ENCODE measurements around the gene SEC11A. TPM values are rescaled to one million over a fixed set of nuclear protein-coding genes. Genes with fewer than 3 reads are reported as not detected.
A peak's percentile ranks its signal among the peaks of the same experiment; 100 is the strongest.

Gene SEC11A
- total RNA-seq, 1 experiment from 2014 or later, result 243 TPM

DNA sequence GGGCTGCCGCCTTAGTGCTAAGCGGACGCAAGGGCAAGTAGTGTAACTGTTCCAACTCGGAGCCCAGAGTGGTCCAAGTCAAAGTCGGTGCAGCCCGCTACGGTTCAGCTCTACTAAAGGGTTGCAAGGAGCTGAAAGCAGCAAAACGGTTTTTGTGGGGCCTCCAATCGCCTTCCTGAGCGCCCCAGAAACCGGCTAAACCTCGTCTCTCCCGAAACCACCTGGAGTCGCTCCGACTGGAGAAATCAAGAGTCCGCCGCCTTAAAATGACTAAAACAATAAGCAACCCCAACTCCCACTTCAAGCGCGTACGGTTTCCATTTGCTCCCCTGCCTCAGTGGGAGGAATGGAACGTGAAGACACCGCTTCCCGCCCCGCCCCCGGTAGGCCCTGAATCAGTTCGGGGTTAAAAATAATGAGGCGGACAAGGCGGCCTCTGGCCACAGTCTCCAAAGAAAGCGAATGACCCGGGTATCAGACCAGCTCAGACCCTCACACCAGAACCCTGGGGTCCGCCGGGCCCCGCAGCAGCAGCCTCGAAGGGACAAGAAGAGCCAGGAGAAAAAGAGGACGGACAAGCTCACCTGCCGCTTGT lies 401 bp downstream of the SEC11A start:
- no peak for TF ChIP-seq CTCF (IDR thresholded peaks at IDR 0.05; ENCODE audit: unreplicated experiment)
- peaks cover 63% of the 10 kb centered on the region for H3K36me3 Mint-ChIP-seq (ENCODE audit: insufficient read depth, unreplicated experiment)
- no peaks in the 10 kb centered on the region for H3K27me3 Mint-ChIP-seq (ENCODE audit: unreplicated experiment)
- peak overlapping the region; percentile 95 for H3K4me3 Mint-ChIP-seq (ENCODE audit: low read depth, unreplicated experiment)
- H3K9me3 Mint-ChIP-seq (ENCODE audit: low read depth, unreplicated experiment), result no peaks in the 10 kb centered on the region
- intact Hi-C loops (cut with micrococcal nuclease; ENCODE audit: unreplicated experiment), result loop anchor here (1.0 to 5.0 kb wide), 3 partner anchors 19 to 58 kb away; partner anchors contain the start of gene NMB
- peak overlapping the region; percentile 98 for H3K27ac Mint-ChIP-seq (ENCODE audit: unreplicated experiment)
- CTCF ChIA-PET, result interaction anchor here (0.7 to 4.5 kb wide), 8 partner anchors 11 to 116 kb away, joined by 3 to 45 read pairs (median 3); no protein-coding TSS in a partner anchor
- DNase-seq, result peak; percentile 33
- BruUV-seq (replicated peaks), result no TSS peak
- peaks cover 34% of the 10 kb centered on the region for H3K4me1 Mint-ChIP-seq (ENCODE audit: low read depth, unreplicated experiment)

- CTCF ChIA-PET, result interaction anchor here (4.5 kb wide), 1 partner anchor 20 kb away, joined by 45 read pairs; no protein-coding TSS in a partner anchor
- H3K9me3 Mint-ChIP-seq (ENCODE audit: low read depth, unreplicated experiment), result no peaks in the 10 kb centered on the region
- H3K4me1 Mint-ChIP-seq (ENCODE audit: low read depth, unreplicated experiment), result peaks cover 34% of the 10 kb centered on the region
- H3K36me3 Mint-ChIP-seq (ENCODE audit: insufficient read depth, unreplicated experiment), result peaks cover 69% of the 10 kb centered on the region
- no peaks in the 10 kb centered on the region for H3K27me3 Mint-ChIP-seq (ENCODE audit: unreplicated experiment)
- peak overlapping the region; percentile 98 for H3K27ac Mint-ChIP-seq (ENCODE audit: unreplicated experiment)
- TF ChIP-seq CTCF (IDR thresholded peaks at IDR 0.05; ENCODE audit: unreplicated experiment), result no peak
- no peak for DNase-seq
- H3K4me3 Mint-ChIP-seq (ENCODE audit: low read depth, unreplicated experiment), result peak overlapping the region; percentile 95
- TSS peak; percentile 42 for BruUV-seq (replicated peaks)
- intact Hi-C loops (cut with micrococcal nuclease; ENCODE audit: unreplicated experiment), result loop anchor here (5.0 kb wide), 1 partner anchor 58 kb away; the partner anchor contains the start of gene NMB
Measured at GRCh38 chr15:84714821-84715220, 1.1 kb downstream of the SEC11A start.

DNA sequence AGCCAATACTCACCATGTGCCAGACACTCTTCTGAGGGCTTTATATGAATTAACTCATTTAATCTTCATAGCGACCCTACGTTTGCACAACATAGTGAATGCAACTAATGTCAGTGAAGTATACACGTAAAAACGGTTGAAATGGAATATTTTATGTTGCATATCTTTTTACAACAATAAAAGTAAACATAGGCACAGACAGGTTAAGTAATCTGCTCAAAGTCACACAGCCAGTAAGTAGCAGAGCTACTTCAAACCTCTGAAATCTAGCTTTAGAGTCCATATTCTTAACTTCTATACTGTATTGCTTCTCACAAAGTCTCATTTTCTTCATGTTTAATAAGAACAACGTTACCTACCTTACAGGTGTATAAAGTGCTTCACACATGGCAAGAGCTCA lies 1.6 kb downstream of the SEC11A start:
- H3K27ac Mint-ChIP-seq (ENCODE audit: unreplicated experiment), result peak overlapping the region; percentile 98
- H3K27me3 Mint-ChIP-seq (ENCODE audit: unreplicated experiment), result no peaks in the 10 kb centered on the region
- peaks cover 34% of the 10 kb centered on the region for H3K4me1 Mint-ChIP-seq (ENCODE audit: low read depth, unreplicated experiment)
- no peak for TF ChIP-seq CTCF (IDR thresholded peaks at IDR 0.05; ENCODE audit: unreplicated experiment)
- peaks cover 74% of the 10 kb centered on the region for H3K36me3 Mint-ChIP-seq (ENCODE audit: insufficient read depth, unreplicated experiment)
- CTCF ChIA-PET, result interaction anchor here (0.7 to 4.5 kb wide), 4 partner anchors 16 to 127 kb away, joined by 3 to 45 read pairs (median 4); no protein-coding TSS in a partner anchor
- intact Hi-C loops (cut with micrococcal nuclease; ENCODE audit: unreplicated experiment), result no loop called here
- no peaks in the 10 kb centered on the region for H3K9me3 Mint-ChIP-seq (ENCODE audit: low read depth, unreplicated experiment)
- no peak for DNase-seq
- H3K4me3 Mint-ChIP-seq (ENCODE audit: low read depth, unreplicated experiment), result peak overlapping the region; percentile 95
- BruUV-seq (replicated peaks), result no TSS peak

- BruUV-seq (replicated peaks), result no TSS peak
- DNase-seq, result no peak
- no peaks in the 10 kb centered on the region for H3K27me3 Mint-ChIP-seq (ENCODE audit: unreplicated experiment)
- H3K36me3 Mint-ChIP-seq (ENCODE audit: insufficient read depth, unreplicated experiment), result peaks cover 34% of the 10 kb centered on the region
- H3K4me1 Mint-ChIP-seq (ENCODE audit: low read depth, unreplicated experiment), result peaks cover 30% of the 10 kb centered on the region
- intact Hi-C loops (cut with micrococcal nuclease; ENCODE audit: unreplicated experiment), result no loop called here
- no peaks in the 10 kb centered on the region for H3K9me3 Mint-ChIP-seq (ENCODE audit: low read depth, unreplicated experiment)
- no peak for TF ChIP-seq CTCF (IDR thresholded peaks at IDR 0.05; ENCODE audit: unreplicated experiment)
- CTCF ChIA-PET, result interaction anchor here (1.1 kb wide), 1 partner anchor 12 kb away, joined by 3 read pairs; the partner anchor contains the start of gene SEC11A
- H3K4me3 Mint-ChIP-seq (ENCODE audit: low read depth, unreplicated experiment), result no peak overlapping the region
- no peak overlapping the region for H3K27ac Mint-ChIP-seq (ENCODE audit: unreplicated experiment)
Measured at GRCh38 chr15:84703808-84704207, 12.1 kb downstream of the SEC11A start.
